GM12878 (cell line): ENCODE results near the gene SMTNL2. TPM values are rescaled to one million over a fixed set of nuclear protein-coding genes. Genes with fewer than 3 reads are reported as not detected.

Source experiments
- ATAC-seq: fragments of 200-7000 bp; cut with Tn5 transposase; 3 replicates; pipeline ENCODE4 v1.9.1; 2020; ENCODE audit warnings: mild to moderate bottlenecking, moderate library complexity
- BruUV-seq: library from RNA; stranded (reverse); fragments of 400-500 nt; replicated peaks from 2 replicates; lab custom pipeline; 2021; lab: Mats Ljungman, UMichigan
- CTCF ChIA-PET: fragments of 300-600 bp; sonication (Branson Sonifier 250); formaldehyde crosslinking; extraction: SDS; loops from one replicate; lab custom pipeline; 2021; ENCODE audit warnings: inconsistent platforms; lab: Yijun Ruan, JAX
- POLR2A ChIA-PET: fragments of 350-600 bp; formaldehyde crosslinking; extraction: SDS; loops from one replicate; lab custom pipeline; 2021; ENCODE audit warnings: inconsistent platforms; lab: Charles Lee
- RAD21 ChIA-PET: fragments of 300-600 bp; sonication (Branson Sonifier 250); formaldehyde crosslinking; loops from one replicate; lab custom pipeline; 2023; ENCODE audit warnings: antibody characterized with exemption; ENCODE audit not compliant: unreplicated experiment; lab: Charles Lee
- SMC1A ChIA-PET: fragments of 300-600 bp; sonication (Branson Sonifier 250); formaldehyde crosslinking; loops from one replicate; lab custom pipeline; 2023; ENCODE audit not compliant: unreplicated experiment, uncharacterized antibody; lab: Charles Lee
- DNase-seq: peaks from one replicate; pipeline ENCODE4 v3.0.0-alpha.2; 2011; ENCODE audit warnings: low read depth, low spot score
- FAIRE-seq: peaks from 3 replicates; lab custom pipeline; 2011; peaks lifted over from hg19 to GRCh38; lab: Jason Lieb, UNC
- H2AFZ ChIP-seq: 2 replicates; pipeline ENCODE4 v1.6.0; 2011; ENCODE audit warnings: low read depth, low read length, control low read depth; ENCODE audit not compliant: control insufficient read depth
- H3K27ac ChIP-seq: 2 replicates; pipeline ENCODE4 v1.5.1; 2011; ENCODE audit warnings: control low read depth; ENCODE audit not compliant: control insufficient read depth, insufficient read depth
- H3K27me3 ChIP-seq, 2 experiments: replicated peaks in 1 of 2; 2 replicates each; pipeline versions ENCODE4 v1.6.0 to v1.6.1; 2011; ENCODE audit warnings: low read length in 1 of 2; ENCODE audit not compliant: control insufficient read depth in 2 of 2, insufficient read depth in 2 of 2
- H3K36me3 ChIP-seq, 2 experiments: 2 replicates each; pipeline ENCODE4 v1.5.1; 2011; ENCODE audit warnings: low read length in 1 of 2; ENCODE audit not compliant: control insufficient read depth in 2 of 2, insufficient read depth in 2 of 2
- H3K4me1 ChIP-seq: 2 replicates; pipeline ENCODE4 v1.6.1; 2011; ENCODE audit warnings: mild to moderate bottlenecking, low read length, moderate library complexity, mixed read lengths; ENCODE audit not compliant: control insufficient read depth, insufficient read depth
- H3K4me2 ChIP-seq: 2 replicates; pipeline ENCODE4 v1.6.0; 2011; ENCODE audit warnings: control low read depth; ENCODE audit not compliant: control insufficient read depth, insufficient read depth
- H3K4me3 ChIP-seq: fragments of 200-600 bp; sonication (generic); 2 replicates; pipeline ENCODE4 v1.5.1; 2016
- H3K79me2 ChIP-seq: 2 replicates; pipeline ENCODE4 v1.6.0; 2011; ENCODE audit warnings: low read length; ENCODE audit not compliant: control insufficient read depth, insufficient read depth
- H3K9ac ChIP-seq: 2 replicates; pipeline ENCODE4 v1.8.0; 2011; ENCODE audit warnings: low read length, control low read depth, mixed read lengths; ENCODE audit not compliant: control insufficient read depth, insufficient read depth
- H3K9me3 ChIP-seq: replicated peaks from 3 replicates; pipeline ENCODE4 v1.5.1; 2011; ENCODE audit warnings: mild to moderate bottlenecking, low read length; ENCODE audit not compliant: control insufficient read depth, insufficient read depth
- H4K20me1 ChIP-seq: 2 replicates; pipeline ENCODE4 v1.6.0; 2011; ENCODE audit not compliant: control insufficient read depth, insufficient read depth
- ATF7 ChIP-seq: fragments of 450-650 bp; IDR thresholded peaks from 2 replicates; pipeline ENCODE4 v1.6.1; 2016; ENCODE audit warnings: low read depth, mild to moderate bottlenecking
- BHLHE40 ChIP-seq, 2 experiments: fragments of 450-650 bp in 1 of 2; IDR thresholded peaks; 2 replicates each; pipeline ENCODE4 v1.6.1; 2011 to 2017; ENCODE audit warnings: low read depth in 2 of 2, borderline replicate concordance in 1 of 2, improper control_type of control experiment in 1 of 2, low read length in 1 of 2, mild to moderate bottlenecking in 1 of 2
- GATAD2B ChIP-seq: fragments of 450-650 bp; conservative IDR thresholded peaks from 2 replicates; pipeline ENCODE4 v1.6.1; 2017; ENCODE audit warnings: low read depth, mild to moderate bottlenecking, moderate library complexity
- HDAC2 ChIP-seq: fragments of 200-600 bp; sonication (generic); IDR thresholded peaks from 2 replicates; pipeline ENCODE4 v1.6.1; 2017
- PBX3 ChIP-seq: IDR thresholded peaks from 2 replicates; pipeline ENCODE4 v1.6.1; 2011; ENCODE audit warnings: mild to moderate bottlenecking, low read depth, low read length, moderate library complexity; ENCODE audit not compliant: insufficient replicate concordance
- RFX5 ChIP-seq: IDR thresholded peaks from 2 replicates; pipeline ENCODE4 v1.6.1; 2011; ENCODE audit warnings: low read depth, low read length, improper control_type of control experiment
- TARDBP ChIP-seq: IDR thresholded peaks from 2 replicates; pipeline ENCODE4 v1.6.1; 2016; ENCODE audit warnings: borderline replicate concordance
- TBL1XR1 ChIP-seq: IDR thresholded peaks from 2 replicates; pipeline ENCODE4 v1.6.1; 2012; ENCODE audit warnings: low read depth, low read length, improper control_type of control experiment
- YY1 ChIP-seq: IDR thresholded peaks from 2 replicates; pipeline ENCODE4 v1.6.1; 2011; ENCODE audit warnings: low read depth, mild to moderate bottlenecking, low read length
- ZBTB4 ChIP-seq: fragments of 450-650 bp; formaldehyde crosslinking; IDR thresholded peaks from 2 replicates; pipeline ENCODE4 v1.4.0; 2022; ENCODE audit warnings: mild to moderate bottlenecking, moderate library complexity
- WGBS: methylation state at CpG from one replicate; pipeline ENCODE4 v1.1.6; 2016; ENCODE audit warnings: low lambda C conversion rate; ENCODE audit not compliant: insufficient replicate concordance, insufficient coverage; ENCODE audit errors: missing lambda C conversion rate; 5-methylcytosine and 5-hydroxymethylcytosine counted together
- in situ Hi-C: fragments of 300-500 bp; cut with MboI; formaldehyde crosslinking; loops from 9 replicates; pipeline ENCODE4 v1.14.3; 2018; ENCODE audit warnings: mixed read lengths
- intact Hi-C: fragments of 100-400 bp; cut with micrococcal nuclease; formaldehyde crosslinking; loops from one replicate; pipeline ENCODE4 v1.14.2; 2022; ENCODE audit not compliant: unreplicated experiment
- polyA plus RNA-seq, 11 experiments: library from polyadenylated mRNA; depleted of rRNA in 4 of 11; unstranded in 6 of 11; stranded (reverse) in 5 of 11; fragments of >200 nt; fragmentation: Nextera tagmentation in 4 of 11; fragmentation: Illumina TruSeq in 1 of 11; extraction: Ambion mirVana in 4 of 11; extraction: Trizol in 1 of 11; gene quantifications; 1 replicate in 1 of 11; 2 replicates in 10 of 11; pipeline versions ENCODE4 v1.2.1 to v1.2.3, GENCODE V29; 2011 to 2016; ENCODE audit warnings: inconsistent platforms in 2 of 11, missing spikeins in 2 of 11, low read depth in 1 of 11
- total RNA-seq, 4 experiments: library from RNA; depleted of rRNA in 3 of 4; stranded (reverse); fragments of >200 nt in 3 of 4; fragmentation: Illumina TruSeq in 1 of 4; extraction: Trizol in 1 of 4; gene quantifications; 2 replicates each; pipeline versions ENCODE4 v1.2.1 to v1.2.3, GENCODE V29; 2013 to 2021

Gene SMTNL2
- total and polyA plus RNA-seq, 10 of the 15 experiments (the other 5 are each of a cell fraction or from before 2014, with no cell fraction given) = not detected

- Histone ChIP-seq H3K36me3 (no peaks in the 10 kb centered on the region), H3K27ac (no peak overlapping the region), H3K9ac (no peak overlapping the region), H3K27me3 (no peaks in the 10 kb centered on the region; a peak in 1 of 4 replicates), H3K9me3 (no peaks in the 10 kb centered on the region), H3K4me1 (peaks cover 6% of the 10 kb centered on the region; the same call in 1 of the 2 replicates), H2AFZ (no peak overlapping the region), H3K4me3 (no peak overlapping the region), H3K4me2 (no peak overlapping the region), H3K79me2 (no peaks in the 10 kb centered on the region), H4K20me1 (no peaks in the 10 kb centered on the region)
- ChIA-PET CTCF (interaction anchor here (1.6 kb wide), 1 partner anchor 11 kb away, joined by 4 read pairs; no protein-coding TSS in a partner anchor), POLR2A (no interaction called here), SMC1A (no interaction called here), RAD21 (no interaction called here)
- no peak for ATAC-seq
- TF ChIP-seq PBX3 (no peak), GATAD2B (no peak), ATF7 (no peak), RFX5 (no peak), TARDBP (no peak), TBL1XR1 (no peak), ZBTB4 (CRISPR knock-in tag) (no peak), BHLHE40 (IDR thresholded peaks at IDR 0.05; ENCODE audit: borderline replicate concordance in 1 of 2, low read depth in 2 of 2, low read length in 1 of 2) (no peak), YY1 (no peak), HDAC2 (no peak)
- WGBS = 36% methylated on average over 6 of the region's 6 CpGs
- in situ Hi-C loops = no loop called here
- DNase-seq = no peak
- intact Hi-C loops = no loop called here
- no TSS peak for BruUV-seq
- FAIRE-seq = no peak
These were observed 8.2 kb upstream of the SMTNL2 start for GRCh38 chr17:4576161-4576558.
